Heart right ventricle (tissue), 16 donors: ENCODE results near the gene ANKRD33B. TPM values are rescaled to one million over a fixed set of nuclear protein-coding genes. Genes with fewer than 3 reads are reported as not detected.

ENCODE experiments used
- ATAC-seq, 8 donors: fragments of 200-7000 bp; cut with Tn5 transposase; one replicate each; pipeline ENCODE4 v1.9.1; 2020; ENCODE audit warnings: mild to moderate bottlenecking in 8 of 8, moderate library complexity in 8 of 8, moderate number of reproducible peaks in 1 of 8
- DNase-seq, 2 donors: peaks; one replicate each; pipeline ENCODE4 v3.0.0-alpha.2; 2020
- H3K27ac ChIP-seq, 10 donors: fragments of 200-600 bp; sonication (generic) in 2 of 10; one replicate each; pipeline versions ENCODE4 v1.5.0 to v1.8.0; 2020 to 2022; ENCODE audit warnings: mild to moderate bottlenecking in 3 of 10
- H3K27me3 ChIP-seq, 7 donors: fragments of 200-600 bp; one replicate each; pipeline ENCODE4 v1.8.0; 2021 to 2022; ENCODE audit warnings: mild to moderate bottlenecking in 2 of 7
- H3K36me3 ChIP-seq, 9 donors: fragments of 200-600 bp; sonication (generic) in 1 of 9; one replicate each; pipeline versions ENCODE4 v1.5.0 to v1.8.0; 2020 to 2022; ENCODE audit warnings: mild to moderate bottlenecking in 2 of 9
- H3K4me1 ChIP-seq, 9 donors: fragments of 200-600 bp; sonication (generic) in 1 of 9; one replicate each; pipeline versions ENCODE4 v1.5.0 to v1.8.0; 2020 to 2022; ENCODE audit warnings: mild to moderate bottlenecking in 4 of 9
- H3K4me3 ChIP-seq, 10 donors: fragments of 200-600 bp; sonication (generic) in 2 of 10; one replicate each; pipeline versions ENCODE4 v1.5.0 to v1.8.0; 2020 to 2022; ENCODE audit warnings: mild to moderate bottlenecking in 7 of 10, moderate library complexity in 2 of 10
- H3K9me3 ChIP-seq, 11 donors: fragments of 200-600 bp in 10 of 11; sonication (generic) in 2 of 11; one replicate each; pipeline versions ENCODE4 v1.5.0 to v1.8.0; 2013 to 2022; ENCODE audit warnings: mild to moderate bottlenecking in 2 of 11, control low read depth in 1 of 11, moderate library complexity in 1 of 11
- WGBS, 2 donors: extraction: QIAGEN DNeasy Blood & Tissue Kit; methylation state at CpG; one replicate each; pipeline ENCODE4 v1.1.7; 2013; ENCODE audit warnings: inconsistent platforms in 1 of 2; 5-methylcytosine and 5-hydroxymethylcytosine counted together
- intact Hi-C, 10 donors: fragments of 100-400 bp; cut with DNase I; formaldehyde crosslinking; loops; one replicate each; pipeline versions ENCODE4 v1.11.1 to v1.14.2; 2022
- polyA plus RNA-seq, 2 donors: library from polyadenylated mRNA; stranded (reverse); fragments of 200-250 nt; gene quantifications; one replicate each; pipeline ENCODE4 v1.2.3, GENCODE V29; 2013
- total RNA-seq, 10 donors: library from RNA; stranded (reverse); fragmentation: NEBNext Ultra II Directional in 3 of 10; extraction: Animal tissue kit (Norgen Biotek cat#: 25700) in 3 of 10; gene quantifications; one replicate each; pipeline versions ENCODE4 v1.2.1 to v1.2.4, GENCODE V29; 2021 to 2023
- TF ChIP-seq, protein P1 (sequence below), 9 donors: fragments of 200-600 bp; sonication (generic) in 2 of 9; IDR thresholded peaks; one replicate each; pipeline versions ENCODE4 v1.5.0 to v1.8.0; 2021 to 2022; ENCODE audit warnings: antibody characterized with exemption in 9 of 9, mild to moderate bottlenecking in 5 of 9, moderate library complexity in 1 of 9
- donor health status: Arrhythmogenic right ventricular cardiomyopathy.
- donor health status: ischemic (EF 13 %, LVEDD 7.1; RV severe dilation, severe dysfunction).
- donor health status: healthy with polysubstance abuse.
- donor health status: DM: no; HTN: yes; CAD: no.
- donor health status: DM: no; HTN: no; CAD: no.
- donor health status: ischemic (EF 25% LVEDD 6.9; RV normal size, moderate dysfunction).
- donor health status: ischemic (EF 25% LVEDD 5.7; RV mildly dilated, moderate dysfunction).
- donor health status: healthy.
- donor health status: DM: yes; HTN: yes; CAD: no.
- donor health status: Ischemic cardiomyopathy.
- donor health status: ischemic (EF 35%, LVEDD 5.7; RV mildly dilated, moderate dysfunction).
- donor health status: nonischemic (EF 11% LVEDD 7.7; RV severe dilation, severe dysfunction).
- donor health status: DM: yes; HTN: yes; CAD: no.
- donor health status: PGD.
- donor health status: ischemic (EF 29% LVEDD 5.4; RV normal size, mild dysfunction).
- donor health status: nonischemic (EF 23%, LVEDD 6.1; RV moderate dilation, normal function).

ANKRD33B gene
- total and polyA plus RNA-seq, 12 donors = 0.46 to 33.0 (median 13.3) TPM

GRCh38 chr5:10690460-10691440 is 126.9 kb downstream of the ANKRD33B start:
- TF ChIP-seq, protein P1, sequence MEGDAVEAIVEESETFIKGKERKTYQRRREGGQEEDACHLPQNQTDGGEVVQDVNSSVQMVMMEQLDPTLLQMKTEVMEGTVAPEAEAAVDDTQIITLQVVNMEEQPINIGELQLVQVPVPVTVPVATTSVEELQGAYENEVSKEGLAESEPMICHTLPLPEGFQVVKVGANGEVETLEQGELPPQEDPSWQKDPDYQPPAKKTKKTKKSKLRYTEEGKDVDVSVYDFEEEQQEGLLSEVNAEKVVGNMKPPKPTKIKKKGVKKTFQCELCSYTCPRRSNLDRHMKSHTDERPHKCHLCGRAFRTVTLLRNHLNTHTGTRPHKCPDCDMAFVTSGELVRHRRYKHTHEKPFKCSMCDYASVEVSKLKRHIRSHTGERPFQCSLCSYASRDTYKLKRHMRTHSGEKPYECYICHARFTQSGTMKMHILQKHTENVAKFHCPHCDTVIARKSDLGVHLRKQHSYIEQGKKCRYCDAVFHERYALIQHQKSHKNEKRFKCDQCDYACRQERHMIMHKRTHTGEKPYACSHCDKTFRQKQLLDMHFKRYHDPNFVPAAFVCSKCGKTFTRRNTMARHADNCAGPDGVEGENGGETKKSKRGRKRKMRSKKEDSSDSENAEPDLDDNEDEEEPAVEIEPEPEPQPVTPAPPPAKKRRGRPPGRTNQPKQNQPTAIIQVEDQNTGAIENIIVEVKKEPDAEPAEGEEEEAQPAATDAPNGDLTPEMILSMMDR (IDR thresholded peaks at IDR 0.05) = no peak
- peaks cover 0 to 20% (median 9%) of the 10 kb centered on the region in 9 donors for H3K4me1 ChIP-seq
- peaks cover 0 to under 1% (median 0%) of the 10 kb centered on the region in 9 donors for H3K36me3 ChIP-seq
- 94% methylated on average over 14 of the region's 14 CpGs for WGBS, 2 donors
- H3K27me3 ChIP-seq = no peaks in the 10 kb centered on the region
- H3K27ac ChIP-seq = no peak overlapping the region
- no peak for DNase-seq
- H3K4me3 ChIP-seq = no peak overlapping the region
- intact Hi-C loops = loop anchor here in 8 of 10 donors (5.0 to 10.0 kb wide), 7 partner anchors 114 to 1334 kb away; no protein-coding TSS in a partner anchor
- peaks cover 0 to 7% (median 0%) of the 10 kb centered on the region in 11 donors for H3K9me3 ChIP-seq
- ATAC-seq = no peak

DNA sequence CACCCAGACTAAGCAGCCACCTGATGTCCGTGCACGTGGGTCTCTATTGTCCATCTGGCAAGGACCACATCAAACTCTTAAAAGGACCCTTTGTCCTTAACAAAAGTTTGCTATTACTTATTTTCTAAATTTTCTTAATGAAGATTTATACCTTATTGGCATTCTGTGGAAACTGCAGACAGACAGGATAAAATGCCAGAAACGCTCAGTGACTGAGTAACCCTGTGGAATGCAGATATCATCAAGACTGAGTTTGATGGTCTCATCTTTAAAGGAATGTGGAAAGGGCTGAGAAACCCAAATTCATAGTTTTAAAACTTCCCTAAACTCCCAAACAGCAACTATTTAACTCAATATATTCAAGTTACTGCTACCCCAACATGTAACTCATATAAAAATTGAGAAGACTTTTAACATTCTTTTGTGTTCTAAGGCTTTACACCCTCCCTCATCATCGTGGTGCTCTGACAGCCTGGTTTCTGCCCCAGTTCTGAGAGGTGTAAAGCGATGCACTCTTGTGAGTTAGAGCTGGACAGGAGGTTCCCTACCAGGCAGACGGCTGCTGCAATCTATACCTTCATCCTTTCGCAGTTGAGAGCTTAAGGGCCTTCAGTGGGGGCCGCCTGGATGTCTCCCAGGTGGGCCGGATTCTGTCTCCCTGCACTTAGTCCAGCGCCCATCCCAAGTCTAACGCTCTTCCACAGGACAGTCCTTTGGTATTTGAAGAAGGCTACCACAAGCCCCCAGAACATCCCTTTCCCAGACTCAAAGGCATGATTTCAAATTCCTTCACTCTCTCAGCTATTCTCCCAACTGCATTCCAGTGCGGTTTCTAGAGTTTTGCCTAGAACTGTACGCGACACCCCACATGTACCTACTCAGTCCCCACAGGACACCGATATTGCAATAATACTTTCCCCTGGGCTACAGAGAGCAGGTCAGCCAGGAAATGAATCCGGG is 128.2 kb downstream of the ANKRD33B start:
- H3K27me3 ChIP-seq = no peaks in the 10 kb centered on the region
- peaks cover 0 to 2% (median 0%) of the 10 kb centered on the region in 11 donors for H3K9me3 ChIP-seq
- H3K36me3 ChIP-seq = no peaks in the 10 kb centered on the region
- intact Hi-C loops = loop anchor here in 8 of 10 donors (5.0 to 10.0 kb wide), 7 partner anchors 113 to 1333 kb away; no protein-coding TSS in a partner anchor
- no peak overlapping the region for H3K4me3 ChIP-seq
- H3K27ac ChIP-seq = no peak overlapping the region
- DNase-seq = no peak
- no peak for ATAC-seq
- H3K4me1 ChIP-seq = peaks cover 0 to 20% (median 10%) of the 10 kb centered on the region in 9 donors
- 90 to 92% methylated on average over 16 of the region's 16 CpGs for WGBS, 2 donors
- TF ChIP-seq, protein P1 (IDR thresholded peaks at IDR 0.05) = no peak

DNA sequence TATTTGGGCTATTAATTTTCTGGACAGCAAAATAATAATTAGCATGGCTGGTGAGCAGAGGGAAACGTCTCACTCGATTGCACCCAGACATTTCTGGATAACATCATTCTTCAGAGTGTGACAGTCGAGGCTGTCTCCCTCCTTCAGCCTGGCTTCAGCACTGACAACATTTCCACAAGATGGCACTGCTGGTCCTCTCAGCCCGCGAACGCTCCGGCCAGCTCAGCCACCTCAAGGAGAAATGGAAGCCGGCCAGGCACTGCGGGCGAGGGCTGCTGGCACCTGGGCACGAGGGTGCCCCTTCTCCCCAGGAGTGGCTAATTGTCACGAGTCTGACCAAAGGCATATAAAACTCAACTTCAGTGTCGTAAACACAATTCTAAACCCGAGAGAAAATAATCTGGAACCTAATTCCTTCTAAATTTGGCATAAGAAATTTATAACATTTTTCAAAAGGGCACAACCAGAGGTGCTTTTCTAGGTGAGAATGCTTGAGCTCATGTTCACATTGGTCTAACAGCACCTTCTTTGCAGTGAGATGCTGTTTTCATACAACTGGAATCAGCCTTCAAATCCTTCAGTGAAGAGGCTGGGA is 131.3 kb downstream of the ANKRD33B start:
- TF ChIP-seq, protein P1 (IDR thresholded peaks at IDR 0.05) = peak; percentile 42 to 88 (median 79)
- peak; percentile 81 to 92 (median 88) for ATAC-seq
- no peaks in the 10 kb centered on the region for H3K27me3 ChIP-seq
- H3K27ac ChIP-seq = no peak overlapping the region
- peaks cover 0 to 7% (median 0%) of the 10 kb centered on the region in 9 donors for H3K36me3 ChIP-seq
- H3K4me3 ChIP-seq = no peak overlapping the region
- WGBS, 2 donors = 13 to 14% methylated on average over 14 of the region's 14 CpGs
- peak; percentile 71 to 75 for DNase-seq
- intact Hi-C loops = loop anchor here in 8 of 10 donors (5.0 to 10.0 kb wide), 10 partner anchors 107 to 1330 kb away; no protein-coding TSS in a partner anchor
- peaks cover 0 to 18% (median 10%) of the 10 kb centered on the region in 9 donors for H3K4me1 ChIP-seq
- H3K9me3 ChIP-seq = no peaks in the 10 kb centered on the region
